Fibroblast of villous mesenchyme (primary cell): ENCODE results near the gene PSMC4. TPM values are rescaled to one million over a fixed set of nuclear protein-coding genes. Genes with fewer than 3 reads are reported as not detected.

Source experiments
- DNase-seq: peaks from one replicate; pipeline ENCODE4 v3.0.0-alpha.2; 2010; ENCODE audit warnings: low read depth
- H3K4me3 ChIP-seq: 2 replicates; pipeline ENCODE4 v1.5.1; 2011; ENCODE audit warnings: low read depth, mild to moderate bottlenecking, low read length
- total RNA-seq: library from RNA; depleted of rRNA; stranded (reverse); fragments of >200 nt; gene quantifications from 2 replicates; pipeline ENCODE4 v1.2.3, GENCODE V29; 2012
- TF ChIP-seq, protein P1 (sequence below): IDR thresholded peaks from 2 replicates; pipeline ENCODE4 v1.5.1; 2012; ENCODE audit warnings: low read depth, mild to moderate bottlenecking, low read length; ENCODE audit not compliant: insufficient read depth

PSMC4 gene
- total RNA-seq, 1 donor, result 106 TPM

DNA sequence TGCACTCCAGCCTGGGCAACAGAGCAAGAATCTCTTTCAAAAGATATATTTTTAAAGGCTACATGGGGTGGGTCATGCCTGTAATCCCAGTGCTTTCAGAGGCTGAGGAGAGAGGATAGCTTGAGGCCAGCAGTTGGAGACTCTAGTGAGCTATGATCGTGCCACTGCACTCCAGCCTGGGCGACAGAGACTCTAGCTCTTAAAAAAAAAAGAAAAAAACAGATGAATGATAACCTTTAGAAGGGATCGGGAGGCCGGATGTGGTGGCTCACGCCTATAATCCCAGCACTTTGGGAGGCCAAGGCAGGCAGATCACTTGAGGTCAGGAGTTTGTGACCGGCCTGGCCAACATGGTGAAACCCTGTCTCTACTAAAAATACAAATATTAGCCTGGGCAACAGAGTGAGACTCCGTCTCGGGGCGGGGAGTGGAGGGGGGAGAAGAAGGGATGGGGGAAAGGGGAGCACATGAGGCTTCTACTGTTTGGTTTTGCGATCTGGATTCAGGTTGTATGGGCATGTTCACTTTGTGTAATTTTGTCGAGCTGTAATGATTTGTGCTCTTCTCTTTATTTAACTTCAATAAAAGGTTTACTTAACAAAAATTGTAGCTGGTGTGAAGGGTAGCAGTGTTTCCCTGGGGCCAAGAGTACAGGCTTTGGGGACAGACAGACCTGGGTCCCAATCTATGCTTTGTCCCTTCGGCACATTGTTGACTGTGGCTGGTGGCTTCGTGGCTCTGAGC is 1.1 kb upstream of the PSMC4 start:
- H3K4me3 ChIP-seq, result peak overlapping the region; percentile 72
- peak; percentile 14 for DNase-seq
- TF ChIP-seq, protein P1, sequence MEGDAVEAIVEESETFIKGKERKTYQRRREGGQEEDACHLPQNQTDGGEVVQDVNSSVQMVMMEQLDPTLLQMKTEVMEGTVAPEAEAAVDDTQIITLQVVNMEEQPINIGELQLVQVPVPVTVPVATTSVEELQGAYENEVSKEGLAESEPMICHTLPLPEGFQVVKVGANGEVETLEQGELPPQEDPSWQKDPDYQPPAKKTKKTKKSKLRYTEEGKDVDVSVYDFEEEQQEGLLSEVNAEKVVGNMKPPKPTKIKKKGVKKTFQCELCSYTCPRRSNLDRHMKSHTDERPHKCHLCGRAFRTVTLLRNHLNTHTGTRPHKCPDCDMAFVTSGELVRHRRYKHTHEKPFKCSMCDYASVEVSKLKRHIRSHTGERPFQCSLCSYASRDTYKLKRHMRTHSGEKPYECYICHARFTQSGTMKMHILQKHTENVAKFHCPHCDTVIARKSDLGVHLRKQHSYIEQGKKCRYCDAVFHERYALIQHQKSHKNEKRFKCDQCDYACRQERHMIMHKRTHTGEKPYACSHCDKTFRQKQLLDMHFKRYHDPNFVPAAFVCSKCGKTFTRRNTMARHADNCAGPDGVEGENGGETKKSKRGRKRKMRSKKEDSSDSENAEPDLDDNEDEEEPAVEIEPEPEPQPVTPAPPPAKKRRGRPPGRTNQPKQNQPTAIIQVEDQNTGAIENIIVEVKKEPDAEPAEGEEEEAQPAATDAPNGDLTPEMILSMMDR, result no peak

DNA sequence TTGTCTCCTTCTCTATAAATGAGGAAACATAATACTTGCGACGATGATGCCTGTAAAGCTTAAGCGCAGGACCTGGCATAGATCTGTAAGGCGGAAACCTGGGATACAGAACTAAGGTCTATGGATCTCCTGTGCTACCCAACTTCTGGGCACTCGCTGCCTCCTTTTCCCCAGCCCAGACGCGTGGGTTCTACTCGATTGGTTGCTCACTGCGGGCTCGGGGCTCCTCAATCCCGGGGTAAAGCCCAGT is 615 bp upstream of the PSMC4 start:
- TF ChIP-seq, protein P1, result no peak
- H3K4me3 ChIP-seq, result peak overlapping the region; percentile 72
- DNase-seq, result no peak

GRCh38 chr19:39971380-39972035 is 543 bp downstream of the PSMC4 start:
- DNase-seq, result no peak
- peak overlapping the region; percentile 72 for H3K4me3 ChIP-seq
- TF ChIP-seq, protein P1, result no peak

DNA sequence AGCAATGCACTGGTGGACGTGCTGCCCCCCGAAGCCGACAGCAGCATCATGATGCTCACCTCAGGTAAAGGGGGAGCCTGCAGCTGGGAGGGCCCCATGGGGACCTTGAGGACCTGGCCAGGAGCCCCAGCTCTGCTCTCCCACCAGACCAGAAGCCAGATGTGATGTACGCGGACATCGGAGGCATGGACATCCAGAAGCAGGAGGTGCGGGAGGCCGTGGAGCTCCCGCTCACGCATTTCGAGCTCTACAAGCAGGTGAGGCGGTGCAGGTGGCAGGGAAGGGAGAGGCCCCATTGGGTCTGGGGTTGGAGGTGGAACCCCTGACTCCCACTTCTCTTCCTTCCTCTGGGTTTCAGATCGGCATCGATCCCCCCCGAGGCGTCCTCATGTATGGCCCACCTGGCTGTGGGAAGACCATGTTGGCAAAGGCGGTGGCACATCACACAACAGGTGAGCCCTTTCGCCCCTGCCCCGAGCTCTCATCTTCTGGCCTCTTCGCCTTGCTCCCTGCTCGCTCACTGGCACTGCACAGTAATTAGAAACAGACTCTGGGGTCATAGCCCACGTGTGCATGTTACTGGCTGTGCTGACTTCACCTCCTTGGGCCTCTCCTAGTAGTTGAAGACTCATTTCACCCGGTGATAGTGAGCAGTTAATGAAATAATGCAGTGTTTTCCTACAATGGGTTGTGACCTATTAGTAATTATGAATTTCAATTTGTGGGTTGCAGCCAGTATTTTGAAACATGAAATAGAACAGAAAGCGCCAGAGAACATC is 3.6 kb downstream of the PSMC4 start:
- H3K4me3 ChIP-seq, result no peak overlapping the region
- TF ChIP-seq, protein P1, result no peak
- no peak for DNase-seq

DNA sequence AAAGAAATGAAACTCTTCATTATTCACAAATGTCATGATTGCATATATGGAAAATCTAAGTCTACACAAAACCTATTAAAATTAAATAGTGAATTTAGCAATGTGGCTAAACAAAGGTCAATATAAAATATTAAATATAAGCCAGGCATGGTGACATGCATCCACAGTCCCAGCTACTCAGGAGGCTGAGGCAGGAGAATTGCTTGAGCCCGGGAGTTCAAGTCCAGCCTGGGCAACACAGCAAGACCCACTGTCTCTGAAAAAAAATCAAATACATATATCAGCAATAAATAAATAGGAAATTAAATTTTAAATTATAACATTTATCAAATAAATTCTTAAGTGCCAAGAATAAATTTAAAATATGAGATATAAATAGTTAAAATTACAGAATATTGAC is 11.9 kb downstream of the PSMC4 start:
- no peak overlapping the region for H3K4me3 ChIP-seq

GRCh38 chr19:39983695-39984300 is 12.8 kb downstream of the PSMC4 start:
- no peak for DNase-seq
- TF ChIP-seq, protein P1, result no peak
- H3K4me3 ChIP-seq, result no peak overlapping the region

More for the DNA sequence above, 11.9 kb downstream of the PSMC4 start:
- DNase-seq, result no peak
- TF ChIP-seq, protein P1, result no peak
